Measurements from ENCODE around the gene DNAJC3. TPM values are rescaled to one million over a fixed set of nuclear protein-coding genes. Genes with fewer than 3 reads are reported as not detected.

DNAJC3 gene
- total RNA-seq, 4 donors from 2014 or later: 16.9 to 67.6 (median 53.5) TPM

- Histone ChIP-seq H3K36me3 (no peaks in the 10 kb centered on the region), H3K27ac (no peak overlapping the region), H3K9me3 (no peaks in the 10 kb centered on the region), H3K4me3 (no peak overlapping the region), H3K27me3 (no peaks in the 10 kb centered on the region), H3K4me1 (no peaks in the 10 kb centered on the region)
- DNase-seq: no peak
- no peak for TF ChIP-seq POLR2A (IDR thresholded peaks at IDR 0.05)
- intact Hi-C loops (cut with DNase I; ENCODE audit: low total_unique reads): no loop called here
These were observed 37.3 kb downstream of the DNAJC3 start for GRCh38 chr13:95714142-95714832.

GRCh38 chr13:95716231-95716630, 39.3 kb downstream of the DNAJC3 start:
- Histone ChIP-seq H3K9me3 (no peaks in the 10 kb centered on the region), H3K36me3 (no peaks in the 10 kb centered on the region), H3K27me3 (no peaks in the 10 kb centered on the region), H3K4me1 (no peaks in the 10 kb centered on the region), H3K27ac (no peak overlapping the region), H3K4me3 (no peak overlapping the region)
- intact Hi-C loops (cut with DNase I; ENCODE audit: low total_unique reads): no loop called here
- no peak for DNase-seq
- TF ChIP-seq CTCF (IDR thresholded peaks at IDR 0.05): no peak
- TF ChIP-seq POLR2A (IDR thresholded peaks at IDR 0.05): no peak

GRCh38 chr13:95722241-95722640, 45.3 kb downstream of the DNAJC3 start:
- DNase-seq: no peak
- TF ChIP-seq CTCF (IDR thresholded peaks at IDR 0.05) (no peak), POLR2A (IDR thresholded peaks at IDR 0.05) (no peak)
- H3K27ac ChIP-seq: no peak overlapping the region
- no peaks in the 10 kb centered on the region for H3K9me3 ChIP-seq
- no peaks in the 10 kb centered on the region for H3K27me3 ChIP-seq
- H3K4me1 ChIP-seq: no peaks in the 10 kb centered on the region
- H3K4me3 ChIP-seq: no peak overlapping the region
- no peaks in the 10 kb centered on the region for H3K36me3 ChIP-seq
- intact Hi-C loops (cut with DNase I; ENCODE audit: low total_unique reads): no loop called here

GRCh38 chr13:95723438-95723837, 46.5 kb downstream of the DNAJC3 start:
- TF ChIP-seq POLR2A (IDR thresholded peaks at IDR 0.05) (no peak), CTCF (IDR thresholded peaks at IDR 0.05) (no peak)
- no peaks in the 10 kb centered on the region for H3K27me3 ChIP-seq
- intact Hi-C loops (cut with DNase I; ENCODE audit: low total_unique reads): no loop called here

GRCh38 chr13:95724252-95724651, 47.3 kb downstream of the DNAJC3 start:
- Histone ChIP-seq H3K27me3 (no peaks in the 10 kb centered on the region), H3K27ac (no peak overlapping the region), H3K9me3 (no peaks in the 10 kb centered on the region), H3K4me3 (no peak overlapping the region), H3K36me3 (no peaks in the 10 kb centered on the region), H3K4me1 (no peaks in the 10 kb centered on the region)
- TF ChIP-seq CTCF (IDR thresholded peaks at IDR 0.05) (no peak), POLR2A (IDR thresholded peaks at IDR 0.05) (no peak)
- DNase-seq: no peak
- intact Hi-C loops (cut with DNase I; ENCODE audit: low total_unique reads): no loop called here

More at GRCh38 chr13:95723438-95723837, 46.5 kb downstream of the DNAJC3 start:
- DNase-seq: no peak
- Histone ChIP-seq H3K36me3 (no peaks in the 10 kb centered on the region), H3K4me1 (no peaks in the 10 kb centered on the region), H3K9me3 (no peaks in the 10 kb centered on the region), H3K4me3 (no peak overlapping the region), H3K27ac (no peak overlapping the region)
